ENCODE data around the gene NCMAP.

Gene NCMAP

GRCh38 chr1:24567792-24568388 is 12.0 kb downstream of the NCMAP start:
- no peak for FAIRE-seq
- no peak for DNase-seq (ENCODE audit: insufficient read length, low spot score)

DNA sequence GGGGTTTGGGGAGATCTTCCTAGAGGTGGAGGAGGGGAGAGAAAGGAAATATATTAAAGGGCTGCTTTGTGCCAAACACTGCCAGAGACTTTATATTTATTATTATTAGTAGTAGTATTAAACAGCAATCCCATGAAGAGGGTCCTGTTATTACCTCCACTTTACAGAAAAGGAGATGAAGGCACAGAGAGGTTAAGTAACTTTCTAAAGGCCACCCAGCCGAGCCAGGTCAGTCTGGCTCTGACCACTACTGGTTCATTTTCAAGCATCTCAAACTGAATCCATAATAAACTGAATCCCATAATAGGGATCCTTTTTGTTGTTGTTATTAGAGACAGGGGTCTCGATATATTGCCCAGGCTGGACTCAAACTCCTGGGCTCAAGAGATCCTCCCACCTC is 12.6 kb downstream of the NCMAP start:
- DNase-seq (ENCODE audit: insufficient read length, low spot score), result no peak
- no peak for FAIRE-seq

GRCh38 chr1:24570265-24571125 is 14.6 kb downstream of the NCMAP start:
- no peak for DNase-seq (ENCODE audit: insufficient read length, low spot score)
- FAIRE-seq, result no peak

DNA sequence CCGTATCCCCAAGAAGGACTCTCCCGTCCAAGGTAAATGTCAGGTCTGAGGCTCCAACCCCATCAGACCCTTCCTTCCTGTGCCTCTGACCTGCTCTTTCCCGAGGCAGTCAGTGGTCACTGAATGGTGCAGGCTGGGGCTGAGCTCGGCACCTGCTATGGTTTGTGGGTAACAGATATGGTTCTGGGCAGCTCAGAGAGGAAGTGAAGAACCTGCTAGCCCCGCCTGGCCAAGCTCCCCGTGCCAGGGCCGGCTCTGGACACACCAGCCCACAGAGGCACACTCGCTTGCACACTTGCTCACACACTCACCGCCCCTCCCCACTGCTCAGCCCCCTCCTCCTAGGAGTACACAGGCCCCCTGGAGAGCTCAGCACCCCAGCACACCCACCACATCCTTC is 16.4 kb downstream of the NCMAP start:
- no peak for FAIRE-seq
- DNase-seq (ENCODE audit: insufficient read length, low spot score), result no peak

DNA sequence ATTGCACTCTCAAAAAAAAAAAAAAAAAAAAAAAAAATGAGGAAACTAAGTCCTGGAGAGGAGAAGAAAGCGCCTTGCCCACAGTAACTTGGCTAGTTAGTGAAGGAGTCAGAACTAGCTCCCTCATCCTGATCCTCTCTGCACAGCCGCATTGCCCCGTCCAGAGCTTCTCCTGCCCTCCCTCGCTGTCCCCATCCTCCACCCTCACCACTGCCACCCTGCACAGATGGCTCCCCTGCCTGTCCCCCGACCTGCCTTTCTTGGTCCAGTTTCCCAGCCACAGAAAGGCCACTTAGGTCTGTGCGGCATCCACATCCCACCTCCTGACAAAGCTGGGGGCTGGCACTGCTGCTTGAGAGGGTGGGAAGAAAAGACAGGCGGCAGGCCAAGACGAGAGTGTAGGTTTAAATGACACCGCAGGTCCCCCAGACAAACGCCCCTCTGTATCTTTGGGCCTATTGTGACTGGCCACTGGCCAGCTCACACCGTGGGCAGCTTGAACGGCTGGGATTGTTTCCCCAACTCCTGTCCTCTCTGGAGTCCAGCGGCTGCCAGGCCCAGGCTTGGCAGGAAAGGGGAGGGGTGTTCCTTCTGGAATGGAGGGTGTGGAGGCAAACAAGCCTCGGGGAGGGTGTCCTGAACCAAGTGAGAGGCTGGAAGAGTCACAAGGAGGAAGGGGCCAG is 20.2 kb downstream of the NCMAP start:
- no peak for FAIRE-seq
- DNase-seq (ENCODE audit: insufficient read length, low spot score), result no peak

- FAIRE-seq (no peak), DNase-seq (ENCODE audit: insufficient read length, low spot score) (no peak)
Measured at GRCh38 chr1:24578846-24579245, 23.0 kb downstream of the NCMAP start.

DNA sequence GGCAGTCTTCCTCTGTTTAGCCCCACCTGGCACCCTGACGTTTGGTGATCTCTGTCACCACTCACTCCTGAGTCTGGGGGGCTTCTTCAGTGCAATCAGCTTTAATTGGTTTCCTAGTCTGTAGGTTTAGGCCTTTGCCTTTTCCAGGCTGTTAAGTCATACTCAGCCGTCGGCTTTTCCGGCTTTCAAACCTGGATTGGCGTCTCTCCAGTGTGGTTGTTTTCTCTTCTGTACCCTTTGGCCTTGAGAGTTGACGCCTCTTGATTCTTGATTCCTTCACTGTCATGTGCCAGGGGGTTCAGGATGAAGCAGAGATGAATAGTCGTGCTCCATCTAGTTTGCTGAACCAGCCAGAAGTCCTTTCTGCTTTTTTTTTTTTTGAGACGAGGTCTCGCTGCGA is 24.9 kb downstream of the NCMAP start:
- DNase-seq (ENCODE audit: insufficient read length, low spot score), result no peak

GRCh38 chr1:24584171-24584647 is 28.3 kb downstream of the NCMAP start:
- DNase-seq (ENCODE audit: insufficient read length, low spot score), result no peak
- no peak for FAIRE-seq

More for the DNA sequence above, 24.9 kb downstream of the NCMAP start:
- no peak for FAIRE-seq

DNA sequence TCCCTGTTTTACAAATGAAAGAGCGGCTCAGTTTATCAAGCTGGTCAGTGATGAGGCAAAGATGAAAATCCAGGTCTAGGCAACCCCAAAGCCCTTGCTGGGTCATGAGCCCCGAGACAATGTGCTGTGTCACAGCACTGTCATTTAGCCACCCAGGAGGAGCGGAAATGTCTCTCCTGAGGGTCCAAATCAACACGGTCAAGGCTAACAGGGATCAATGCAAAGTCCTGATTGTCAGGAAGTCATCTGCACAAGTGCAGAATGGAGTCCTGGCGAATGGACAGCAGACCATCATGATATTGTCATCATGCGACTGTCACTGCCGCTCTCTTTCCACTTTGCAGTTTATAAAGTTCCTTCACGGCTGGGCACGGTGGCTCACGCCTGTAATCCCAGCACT is 30.2 kb downstream of the NCMAP start:
- FAIRE-seq, result no peak
- DNase-seq (ENCODE audit: insufficient read length, low spot score), result no peak

- FAIRE-seq (peak; percentile 88), DNase-seq (ENCODE audit: insufficient read length, low spot score) (peak; percentile 70)
Measured at GRCh38 chr1:24586970-24587820, 31.3 kb downstream of the NCMAP start.

DNA sequence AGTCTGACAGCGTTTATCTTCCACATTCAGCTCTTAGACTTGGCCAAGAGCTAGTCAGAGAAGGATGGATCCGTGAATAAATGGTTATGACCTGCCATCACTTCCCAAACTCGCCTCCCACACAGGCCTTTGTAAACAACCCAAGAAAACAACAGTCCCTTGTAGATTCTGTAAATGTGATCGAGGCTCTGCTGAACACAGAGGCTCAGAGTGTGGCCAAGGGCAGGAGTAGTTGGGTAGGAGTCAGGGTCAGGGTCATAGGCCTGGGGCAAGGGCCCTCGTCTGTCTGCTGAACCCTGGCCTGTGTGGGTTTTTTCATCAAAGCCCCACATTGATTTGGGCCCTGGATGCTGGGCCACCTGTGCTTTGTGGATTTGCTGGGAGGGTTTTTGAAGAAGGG is 32.7 kb downstream of the NCMAP start:
- FAIRE-seq (no peak), DNase-seq (ENCODE audit: insufficient read length, low spot score) (no peak)

GRCh38 chr1:24589200-24589599 is 33.3 kb downstream of the NCMAP start:
- FAIRE-seq, result no peak
- no peak for DNase-seq (ENCODE audit: insufficient read length, low spot score)

DNA sequence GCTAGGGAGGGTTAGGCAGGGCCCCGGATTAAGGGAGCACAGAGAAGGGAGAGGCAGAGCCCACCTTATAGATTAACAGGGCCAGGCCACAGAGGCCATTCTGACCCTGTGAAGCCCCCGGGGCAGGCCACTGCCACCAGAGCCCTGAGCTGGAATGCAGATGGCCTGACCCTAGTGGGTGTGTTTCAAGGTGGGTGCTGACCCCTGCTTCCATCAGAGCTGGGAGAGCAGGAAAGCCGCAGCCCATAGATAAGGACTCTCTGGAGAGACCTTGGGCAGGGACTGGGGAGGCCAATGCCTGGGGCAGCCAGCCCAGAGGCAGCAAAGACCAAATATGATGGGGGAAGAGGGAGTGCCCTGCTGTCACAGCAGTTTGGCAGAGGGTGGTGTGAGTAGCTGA is 35.9 kb downstream of the NCMAP start:
- FAIRE-seq (no peak), DNase-seq (ENCODE audit: insufficient read length, low spot score) (no peak)

DNA sequence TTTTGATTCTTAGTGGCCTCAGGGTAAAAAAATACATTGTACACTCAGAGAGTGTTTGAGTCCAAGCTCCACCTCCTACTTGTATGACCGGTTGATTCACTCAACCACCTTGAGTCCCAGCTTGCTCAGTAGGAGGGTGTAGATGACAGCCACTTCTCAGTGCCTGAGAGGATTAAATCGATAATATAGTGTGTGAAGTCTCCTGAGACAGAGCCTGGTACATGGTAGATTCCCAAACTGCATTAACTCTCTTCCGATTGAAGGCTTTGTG is 38.4 kb downstream of the NCMAP start:
- FAIRE-seq, result no peak
- DNase-seq (ENCODE audit: insufficient read length, low spot score), result no peak

- DNase-seq (ENCODE audit: insufficient read length, low spot score) (no peak), FAIRE-seq (no peak)
Measured at GRCh38 chr1:24596401-24596880, 40.6 kb downstream of the NCMAP start.

DNA sequence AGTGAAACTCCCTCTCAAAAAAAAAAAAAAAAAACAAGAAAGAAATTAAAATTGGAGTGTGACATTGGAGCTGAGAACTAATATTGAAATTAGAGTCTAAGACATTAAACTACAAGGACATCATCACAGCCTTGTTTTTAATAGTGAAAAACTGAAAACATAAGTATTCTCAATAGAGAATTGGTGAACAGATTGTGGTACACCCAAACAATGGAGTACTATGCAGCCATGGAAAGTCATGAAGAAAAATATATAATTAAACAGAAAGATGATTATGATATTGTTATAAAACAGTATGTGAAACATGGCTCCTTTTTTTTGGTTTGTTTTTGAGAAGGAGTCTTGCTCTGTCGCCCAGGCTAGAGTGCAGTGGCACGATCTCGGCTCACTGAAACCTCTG is 43.4 kb downstream of the NCMAP start:
- no peak for DNase-seq (ENCODE audit: insufficient read length, low spot score)
- FAIRE-seq, result no peak

GRCh38 chr1:24600551-24600950 is 44.7 kb downstream of the NCMAP start:
- no peak for FAIRE-seq
- no peak for DNase-seq (ENCODE audit: insufficient read length, low spot score)

DNA sequence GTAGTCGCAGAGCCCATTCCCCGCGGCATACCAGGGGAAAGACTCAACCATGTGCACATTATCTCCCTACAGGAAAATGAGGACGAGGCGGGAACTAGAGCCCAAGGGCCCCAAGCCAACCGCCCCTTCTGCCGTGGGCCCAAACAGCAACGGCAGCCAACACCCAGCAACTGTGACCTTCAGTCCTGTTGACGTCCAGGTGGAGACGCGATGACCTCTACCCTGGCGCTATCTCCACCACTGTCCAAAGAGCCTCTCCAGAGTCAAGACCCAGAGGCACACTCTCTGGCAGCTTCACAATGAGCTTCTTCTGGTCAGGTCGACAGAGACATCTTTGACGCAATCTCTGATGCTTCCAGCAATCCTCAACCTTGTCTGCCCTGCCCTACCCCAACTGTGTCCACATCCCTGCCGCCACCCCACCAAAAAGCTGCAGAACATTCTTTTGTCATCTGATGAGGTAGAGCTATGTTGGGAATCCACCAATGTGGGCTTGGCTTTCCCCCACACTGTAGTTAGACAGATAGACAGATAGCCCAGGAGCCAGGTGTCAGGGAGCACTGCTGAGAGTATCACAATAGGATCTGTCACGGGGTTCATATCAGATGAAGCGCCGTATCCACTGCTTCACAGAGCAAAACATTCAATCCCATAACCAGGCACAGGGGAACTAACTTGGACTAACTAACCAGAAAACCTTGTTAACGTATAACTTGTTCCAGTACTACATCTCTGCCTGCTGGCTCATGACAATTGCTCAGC is 49.8 kb downstream of the NCMAP start:
- FAIRE-seq (no peak), DNase-seq (ENCODE audit: insufficient read length, low spot score) (no peak)

DNA sequence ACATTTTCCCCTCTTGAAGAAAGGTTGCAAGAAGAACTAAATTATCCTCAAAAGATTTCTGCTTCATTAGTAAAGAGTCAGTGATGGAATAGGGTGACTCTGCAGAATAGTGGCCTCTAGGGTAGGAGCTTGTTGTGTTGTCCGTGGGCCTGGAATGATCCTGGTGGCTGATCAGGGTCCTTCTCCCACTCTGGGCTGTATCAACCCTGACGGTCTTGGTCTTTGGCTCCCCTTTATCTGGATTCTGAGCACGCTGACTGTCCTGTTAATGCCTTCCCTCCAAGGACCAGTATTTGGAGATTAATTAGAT is 50.4 kb downstream of the NCMAP start:
- FAIRE-seq, result no peak

DNA sequence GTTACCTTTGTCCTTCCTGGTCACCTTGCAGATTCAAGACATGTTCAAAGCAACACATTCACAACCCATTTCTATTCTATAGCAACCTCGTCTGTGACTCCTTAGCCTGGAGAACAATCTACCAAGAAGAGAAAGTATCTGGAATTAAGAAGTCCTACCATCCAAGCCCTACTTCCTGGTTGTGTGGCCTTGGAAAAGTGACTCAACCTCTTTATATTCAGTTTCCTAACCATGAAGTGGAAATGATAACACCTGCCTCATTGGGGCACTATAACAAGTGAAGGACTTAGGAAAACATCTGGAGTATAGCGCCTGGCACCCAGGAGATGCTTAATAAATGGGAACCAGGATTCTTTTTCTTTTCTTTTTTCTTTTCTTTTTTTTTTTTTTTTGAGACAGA is 50.7 kb downstream of the NCMAP start:
- DNase-seq (ENCODE audit: insufficient read length, low spot score) (no peak), FAIRE-seq (no peak)

More for the DNA sequence above, 50.4 kb downstream of the NCMAP start:
- no peak for DNase-seq (ENCODE audit: insufficient read length, low spot score)
